HepG2 (cell line): ENCODE data around the gene LEMD2. TPM values are rescaled to one million over a fixed set of nuclear protein-coding genes. Genes with fewer than 3 reads are reported as not detected.
A peak's percentile ranks its signal among the peaks of the same experiment; 100 is the strongest.

Experiments used
- MXI1 ChIP-seq: IDR thresholded peaks from 3 replicates; pipeline ENCODE4 v1.6.1; 2012; ENCODE audit warnings: low read depth, low read length, inconsistent platforms, borderline replicate concordance
- MYNN ChIP-seq: sonication (generic); formaldehyde crosslinking; IDR thresholded peaks from 2 replicates; pipeline ENCODE4 v1.4.0; 2020; ENCODE audit warnings: mild to moderate bottlenecking, low read depth, missing genetic modification reagents
- SKIL ChIP-seq: sonication (generic); formaldehyde crosslinking; IDR thresholded peaks from 2 replicates; pipeline ENCODE4 v1.8.0; 2022; ENCODE audit warnings: missing genetic modification reagents, mild to moderate bottlenecking, moderate library complexity, borderline replicate concordance
- TEAD3 ChIP-seq: optimal IDR thresholded peaks from 2 replicates; pipeline ENCODE3; 2016; ENCODE audit warnings: borderline replicate concordance
- YEATS2 ChIP-seq: sonication (generic); formaldehyde crosslinking; IDR thresholded peaks from 2 replicates; pipeline ENCODE4 v1.4.0; 2020; ENCODE audit warnings: missing genetic modification reagents, borderline replicate concordance
- ZFP91 ChIP-seq: sonication (generic); formaldehyde crosslinking; IDR thresholded peaks from 2 replicates; pipeline ENCODE4 v1.9.0; 2022; ENCODE audit warnings: missing genetic modification reagents, mild to moderate bottlenecking, borderline replicate concordance
- ZNF232 ChIP-seq: sonication (generic); formaldehyde crosslinking; IDR thresholded peaks from 2 replicates; pipeline ENCODE4 v1.4.0; 2020; ENCODE audit warnings: missing genetic modification reagents, borderline replicate concordance
- ZNF24 ChIP-seq: fragments of 450-650 bp; IDR thresholded peaks from 2 replicates; pipeline ENCODE4 v1.6.1; 2017; ENCODE audit warnings: antibody characterized with exemption, mild to moderate bottlenecking
- ZNF296 ChIP-seq: sonication (generic); formaldehyde crosslinking; conservative IDR thresholded peaks from 2 replicates; pipeline ENCODE4 v1.5.0; 2020; ENCODE audit warnings: mild to moderate bottlenecking, missing genetic modification reagents
- ZNF329 ChIP-seq: sonication (generic); formaldehyde crosslinking; IDR thresholded peaks from 2 replicates; pipeline ENCODE4 v1.9.0; 2021; ENCODE audit warnings: low read depth, mild to moderate bottlenecking, missing genetic modification reagents
- ZNF513 ChIP-seq: sonication (generic); formaldehyde crosslinking; conservative IDR thresholded peaks from 2 replicates; pipeline ENCODE4 v1.5.0; 2020; ENCODE audit warnings: missing genetic modification reagents
- polyA plus RNA-seq, 8 experiments: library from polyadenylated mRNA; depleted of rRNA in 3 of 8; stranded (reverse) in 7 of 8; unstranded in 1 of 8; fragments of >200 nt; fragmentation: Illumina TruSeq in 4 of 8; extraction: Trizol in 4 of 8; gene quantifications; 2 replicates each; pipeline versions ENCODE4 v1.2.1 to v1.2.3, GENCODE V29; 2011 to 2016; ENCODE audit warnings: low read depth in 4 of 8, missing spikeins in 1 of 8, mixed read lengths in 1 of 8; ENCODE audit not compliant: insufficient read depth in 1 of 8
- total RNA-seq, 5 experiments: library from RNA; depleted of rRNA; stranded (reverse); fragments of >200 nt; fragmentation: Illumina TruSeq; extraction: Trizol; gene quantifications; 2 replicates each; pipeline ENCODE4 v1.2.3, GENCODE V29; 2016; ENCODE audit warnings: low read depth in 1 of 5

LEMD2 gene
- total and polyA plus RNA-seq, 2 of the 13 experiments (the other 11 are each of a cell fraction or from before 2014, with no cell fraction given): 45.2 to 62.9 TPM

GRCh38 chr6:33837971-33838665, 49.2 kb upstream of the LEMD2 start (continued):
- TF ChIP-seq TEAD3 (CRISPR knock-in tag) (peak; percentile 39), ZNF232 (CRISPR knock-in tag) (no peak), MXI1 (no peak), YEATS2 (CRISPR knock-in tag) (no peak), ZNF513 (CRISPR knock-in tag) (no peak), SKIL (no peak), ZNF296 (CRISPR knock-in tag) (no peak), ZFP91 (CRISPR knock-in tag) (no peak), ZNF329 (CRISPR knock-in tag) (no peak), MYNN (CRISPR knock-in tag) (no peak), ZNF24 (no peak)
- TF ChIP-seq, all 625 proteins: peak for 4
